Activated naive CD8-positive, alpha-beta T cell (primary cell): ENCODE data around the gene SLC4A2.

Source experiments
- H3K27ac Mint-ChIP-seq: one replicate; pipeline ENCODE4 v1.8.0; 2021; ENCODE audit warnings: mixed read lengths
- H3K27me3 Mint-ChIP-seq: one replicate; pipeline ENCODE4 v1.8.0; 2021; ENCODE audit warnings: mixed read lengths
- H3K36me3 Mint-ChIP-seq: one replicate; pipeline ENCODE4 v1.8.0; 2021; ENCODE audit warnings: mixed read lengths
- H3K4me1 Mint-ChIP-seq: one replicate; pipeline ENCODE4 v1.8.0; 2021; ENCODE audit warnings: low read depth, mixed read lengths
- H3K4me3 Mint-ChIP-seq: one replicate; pipeline ENCODE4 v1.8.0; 2021; ENCODE audit warnings: mild to moderate bottlenecking, mixed read lengths
- H3K9me3 Mint-ChIP-seq: one replicate; pipeline ENCODE4 v1.8.0; 2021; ENCODE audit warnings: low read depth, mixed read lengths

The SLC4A2 gene

DNA sequence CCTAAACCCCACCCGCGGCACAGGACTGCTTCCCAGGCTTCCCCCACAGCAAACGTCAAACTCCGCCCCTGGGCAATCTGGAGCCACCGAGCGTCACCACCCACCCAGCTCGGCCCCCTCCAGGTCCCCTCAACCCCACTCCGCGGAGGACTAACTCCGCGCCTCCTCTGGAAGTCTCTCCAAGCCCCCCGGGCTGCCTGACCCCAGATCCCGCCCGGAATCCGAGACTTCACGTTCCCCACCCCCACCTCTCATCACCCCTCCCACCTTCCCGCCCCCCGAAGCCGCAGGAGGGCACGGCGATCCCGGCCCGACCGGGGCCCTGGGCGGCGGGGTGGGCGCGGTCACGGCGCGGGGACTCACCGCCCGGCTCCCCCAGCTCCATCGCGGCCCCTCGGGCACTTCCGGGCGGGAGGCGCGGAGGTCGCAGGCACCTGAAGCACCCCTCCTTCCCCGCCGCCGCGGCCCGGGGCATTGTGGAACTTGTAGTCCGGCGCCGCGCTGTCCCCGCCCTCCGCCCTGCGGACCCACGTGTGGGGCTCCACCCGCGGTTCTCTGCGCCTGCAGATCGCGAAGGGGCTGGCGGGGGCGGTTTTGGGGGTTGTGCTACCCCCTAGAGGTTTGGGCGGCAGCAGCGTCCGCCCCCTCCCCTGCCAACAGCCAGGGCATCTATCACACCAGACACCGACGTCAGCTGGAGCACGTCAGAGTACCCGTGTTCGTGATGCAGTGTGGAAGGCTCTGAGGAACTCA, 23.9 kb downstream of the SLC4A2 start, which contains the start of gene TMUB1:
TMUB1 (minus strand) TSS at position 423 of the 753 bp plus-strand sequence. CDS start 930 bp downstream, outside the sequence.
- Mint-ChIP-seq H3K4me3 (peak within 1 kb of the TSS; percentile 90), H3K9me3 (no peaks in the 10 kb centered on the region), H3K36me3 (peaks cover 2% of the 10 kb centered on the region), H3K27ac (peak within 1 kb of the TSS; percentile 83), H3K4me1 (peaks cover 36% of the 10 kb centered on the region), H3K27me3 (peaks cover 6% of the 10 kb centered on the region)

DNA sequence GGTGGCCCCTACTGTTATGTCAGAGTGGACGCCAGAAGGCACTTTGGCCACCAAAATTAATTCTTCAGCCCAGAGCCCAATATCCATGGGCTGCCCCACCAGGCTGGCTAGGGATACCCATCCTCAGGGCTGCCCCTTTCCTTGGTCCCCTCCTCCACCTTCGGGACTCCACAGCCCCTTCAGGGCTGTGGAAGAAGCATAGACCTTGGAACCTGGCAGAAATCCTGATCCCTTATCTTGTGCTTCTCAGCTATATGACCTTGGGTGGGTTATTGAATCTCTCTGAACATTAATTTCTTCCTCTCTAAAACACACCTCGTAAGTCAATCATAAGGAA, 24.4 kb downstream of the SLC4A2 start:
- Mint-ChIP-seq H3K4me1 (peaks cover 35% of the 10 kb centered on the region), H3K9me3 (no peaks in the 10 kb centered on the region), H3K4me3 (peak overlapping the region; percentile 77), H3K27me3 (peaks cover 6% of the 10 kb centered on the region), H3K27ac (peak overlapping the region; percentile 16), H3K36me3 (peaks cover 2% of the 10 kb centered on the region)

DNA sequence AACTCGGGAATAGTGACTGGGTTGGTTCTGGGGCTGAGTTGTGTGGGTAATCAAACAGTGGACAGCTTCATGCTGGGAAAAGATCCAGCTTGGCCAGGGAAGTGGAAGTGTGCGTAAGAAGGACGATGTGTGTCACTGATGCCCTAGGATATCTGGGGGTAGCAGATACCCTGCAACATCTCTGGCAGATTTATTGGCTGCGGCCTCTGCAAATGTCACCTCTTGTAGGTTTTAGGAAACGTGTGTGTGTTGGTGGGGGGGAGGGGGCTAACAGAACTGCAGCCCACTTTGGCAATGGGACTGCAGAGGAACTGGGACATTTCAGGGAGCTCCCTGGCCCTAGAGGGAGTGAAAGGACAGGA, 25.9 kb downstream of the SLC4A2 start:
- H3K4me3 Mint-ChIP-seq: peak overlapping the region; percentile 86
- peak overlapping the region; percentile 86 for H3K27ac Mint-ChIP-seq
- H3K36me3 Mint-ChIP-seq: no peaks in the 10 kb centered on the region
- peaks cover 32% of the 10 kb centered on the region for H3K4me1 Mint-ChIP-seq
- H3K9me3 Mint-ChIP-seq: no peaks in the 10 kb centered on the region
- peaks cover 8% of the 10 kb centered on the region for H3K27me3 Mint-ChIP-seq

DNA sequence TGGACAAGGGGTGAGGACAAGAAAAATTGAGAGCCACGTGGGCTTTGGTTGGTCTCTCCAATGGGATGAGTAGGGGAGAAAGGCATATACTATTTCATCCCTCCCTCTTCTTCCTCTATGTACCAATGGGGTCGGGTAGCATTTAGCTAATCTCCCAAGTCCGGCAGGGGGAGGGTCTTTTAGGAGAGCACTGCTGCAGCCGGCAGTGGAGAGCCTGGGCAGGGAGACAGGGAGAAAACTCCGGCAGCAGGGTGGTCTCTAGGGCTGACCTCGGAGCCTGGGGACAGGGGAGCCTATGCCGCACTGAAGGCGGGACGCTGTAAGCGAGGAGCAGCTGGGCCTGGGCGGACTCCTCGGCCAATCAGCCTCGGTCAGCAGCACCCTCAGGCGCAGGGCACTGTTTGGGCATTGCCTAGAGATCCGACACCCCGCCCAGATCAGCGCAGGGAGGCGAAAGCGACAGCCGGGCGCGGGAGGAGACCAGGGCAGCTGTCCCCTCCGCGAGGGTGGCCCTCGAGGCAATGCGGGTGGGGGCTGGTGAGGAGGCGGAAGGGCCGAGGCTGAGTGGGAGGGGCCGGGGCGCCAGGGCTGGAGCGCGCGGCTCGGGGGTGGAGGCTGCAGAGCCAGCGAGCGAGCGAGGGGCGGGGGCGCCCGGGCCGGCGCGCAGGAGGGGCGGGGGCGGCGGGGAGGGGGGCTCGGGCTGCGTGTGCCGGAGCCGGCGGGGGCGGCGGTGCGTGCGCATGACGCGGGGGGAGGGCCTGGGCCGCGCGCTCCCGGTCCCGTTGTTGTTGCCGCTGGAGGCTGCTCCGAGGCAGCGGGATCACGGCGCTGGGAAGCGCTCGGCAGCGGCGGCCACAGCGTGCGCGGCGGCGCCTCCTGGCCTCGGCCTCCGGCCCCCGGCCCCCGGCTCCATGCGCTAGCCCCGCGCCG, 26.6 kb downstream of the SLC4A2 start, which contains the start of gene AGAP3:
AGAP3 (plus strand) TSS at position 785 of the 930 bp plus-strand sequence. CDS start 267 bp downstream, outside the sequence.
- Mint-ChIP-seq H3K4me3 (peak within 1 kb of the TSS; percentile 86), H3K9me3 (no peaks in the 10 kb centered on the region), H3K27ac (peak within 1 kb of the TSS; percentile 86), H3K36me3 (no peaks in the 10 kb centered on the region), H3K27me3 (peaks cover 8% of the 10 kb centered on the region), H3K4me1 (peaks cover 32% of the 10 kb centered on the region)

DNA sequence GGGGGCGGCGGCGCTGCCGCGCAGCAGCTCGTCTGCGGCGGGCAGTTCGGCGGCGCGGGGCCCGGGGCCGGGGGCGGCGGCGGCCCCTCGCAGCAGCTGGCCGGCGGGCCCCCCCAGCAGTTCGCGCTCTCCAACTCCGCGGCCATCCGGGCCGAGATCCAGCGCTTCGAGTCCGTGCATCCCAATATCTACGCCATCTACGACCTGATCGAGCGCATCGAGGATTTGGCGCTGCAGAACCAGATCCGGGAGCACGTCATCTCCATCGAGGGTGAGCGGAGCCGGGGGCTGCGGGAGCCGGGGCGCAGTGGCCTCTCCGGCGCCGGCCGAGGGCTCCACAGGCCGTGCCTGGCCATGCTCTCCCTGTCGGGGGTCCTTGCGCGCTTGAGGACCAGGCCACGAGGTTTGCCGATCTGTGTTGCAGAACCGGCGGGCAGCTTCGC, 27.4 kb downstream of the SLC4A2 start:
- H3K36me3 Mint-ChIP-seq: no peaks in the 10 kb centered on the region
- peaks cover 8% of the 10 kb centered on the region for H3K27me3 Mint-ChIP-seq
- H3K27ac Mint-ChIP-seq: no peak overlapping the region
- peak overlapping the region; percentile 86 for H3K4me3 Mint-ChIP-seq
- H3K9me3 Mint-ChIP-seq: no peaks in the 10 kb centered on the region
- peaks cover 32% of the 10 kb centered on the region for H3K4me1 Mint-ChIP-seq

DNA sequence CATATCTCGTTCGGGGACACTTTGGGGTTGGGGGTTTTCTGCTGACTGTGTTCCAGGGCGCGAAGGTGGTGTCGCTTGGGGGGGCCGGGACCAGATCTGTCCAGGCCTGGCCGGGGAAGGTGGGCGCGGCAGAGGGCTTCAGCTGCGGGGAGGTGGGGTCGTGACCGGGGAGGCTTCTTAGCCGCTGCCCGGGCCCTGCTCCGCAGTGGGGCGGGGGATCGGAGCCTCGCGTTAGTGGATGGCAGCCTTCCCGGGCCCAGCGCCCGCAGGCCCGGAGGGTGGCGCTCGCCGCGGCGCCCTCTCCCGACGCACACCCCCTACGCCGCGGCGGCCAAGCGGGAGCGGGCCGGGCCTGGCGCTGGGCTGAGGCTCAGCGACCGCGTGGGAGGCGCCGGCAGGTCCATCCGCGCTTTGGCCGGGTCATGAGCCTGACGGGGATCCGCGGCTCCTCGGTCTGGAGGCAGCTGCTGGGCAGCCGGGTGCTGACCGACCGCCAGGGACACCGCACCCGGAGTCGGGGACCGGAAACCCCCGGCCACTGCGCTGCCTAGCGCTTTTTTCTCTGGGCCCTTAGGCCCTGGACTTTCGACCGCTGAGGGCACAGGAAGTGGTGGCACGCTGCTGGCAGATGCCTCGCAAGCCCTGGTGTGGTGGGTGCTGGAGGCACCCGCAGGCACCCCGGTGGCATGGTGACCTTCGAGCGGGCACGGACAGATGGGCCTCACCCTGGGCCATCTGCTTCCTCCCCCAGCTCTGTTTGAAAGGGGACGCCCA, 28.0 kb downstream of the SLC4A2 start:
- H3K4me3 Mint-ChIP-seq: peak overlapping the region; percentile 86
- H3K27me3 Mint-ChIP-seq: peaks cover 8% of the 10 kb centered on the region
- no peaks in the 10 kb centered on the region for H3K36me3 Mint-ChIP-seq
- H3K9me3 Mint-ChIP-seq: no peaks in the 10 kb centered on the region
- no peak overlapping the region for H3K27ac Mint-ChIP-seq
- H3K4me1 Mint-ChIP-seq: peaks cover 32% of the 10 kb centered on the region

DNA sequence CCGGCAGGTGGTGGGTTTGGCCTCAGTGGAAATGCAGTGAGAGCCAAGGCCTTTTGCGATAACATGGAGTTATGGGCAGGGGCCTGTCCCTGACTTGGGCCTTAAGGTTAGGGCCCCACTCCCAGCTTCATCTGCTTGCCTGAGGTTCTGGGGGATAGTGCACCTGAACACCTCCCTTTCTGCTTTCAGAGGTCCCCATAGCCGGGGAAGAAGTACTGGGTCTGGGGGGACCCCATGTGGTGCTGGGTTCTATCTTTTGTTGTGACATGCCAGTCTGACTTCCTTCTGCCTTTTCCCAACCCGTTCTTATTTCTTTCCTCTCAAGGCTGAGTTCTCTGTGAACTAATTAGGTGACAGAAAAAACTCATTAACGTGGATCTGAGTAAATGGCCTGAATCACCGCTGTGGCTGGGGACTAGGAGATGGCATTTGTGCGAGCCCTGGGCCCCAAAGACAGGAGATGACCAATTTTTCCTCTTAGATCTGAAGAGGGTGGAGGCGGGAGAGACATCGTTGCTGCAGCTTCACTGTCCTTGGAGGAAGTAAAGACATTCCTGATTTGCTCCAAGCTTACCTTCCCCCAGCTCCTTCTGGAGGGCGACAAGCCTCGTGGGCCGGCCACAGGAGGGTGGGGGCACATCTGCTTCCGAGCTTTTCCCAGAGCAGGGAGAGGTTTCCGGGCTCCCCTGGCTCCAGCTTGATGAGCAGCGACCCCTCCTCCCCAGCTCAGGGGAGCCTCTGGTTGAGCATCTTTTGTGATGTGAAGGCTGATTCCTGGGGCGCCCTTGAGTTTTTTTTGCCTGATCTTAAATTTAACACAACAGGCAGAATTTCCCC, 28.8 kb downstream of the SLC4A2 start:
- no peaks in the 10 kb centered on the region for H3K36me3 Mint-ChIP-seq
- H3K4me1 Mint-ChIP-seq: peaks cover 27% of the 10 kb centered on the region
- H3K4me3 Mint-ChIP-seq: peak overlapping the region; percentile 81
- H3K27me3 Mint-ChIP-seq: peaks cover 8% of the 10 kb centered on the region
- H3K27ac Mint-ChIP-seq: peak overlapping the region; percentile 41
- no peaks in the 10 kb centered on the region for H3K9me3 Mint-ChIP-seq

DNA sequence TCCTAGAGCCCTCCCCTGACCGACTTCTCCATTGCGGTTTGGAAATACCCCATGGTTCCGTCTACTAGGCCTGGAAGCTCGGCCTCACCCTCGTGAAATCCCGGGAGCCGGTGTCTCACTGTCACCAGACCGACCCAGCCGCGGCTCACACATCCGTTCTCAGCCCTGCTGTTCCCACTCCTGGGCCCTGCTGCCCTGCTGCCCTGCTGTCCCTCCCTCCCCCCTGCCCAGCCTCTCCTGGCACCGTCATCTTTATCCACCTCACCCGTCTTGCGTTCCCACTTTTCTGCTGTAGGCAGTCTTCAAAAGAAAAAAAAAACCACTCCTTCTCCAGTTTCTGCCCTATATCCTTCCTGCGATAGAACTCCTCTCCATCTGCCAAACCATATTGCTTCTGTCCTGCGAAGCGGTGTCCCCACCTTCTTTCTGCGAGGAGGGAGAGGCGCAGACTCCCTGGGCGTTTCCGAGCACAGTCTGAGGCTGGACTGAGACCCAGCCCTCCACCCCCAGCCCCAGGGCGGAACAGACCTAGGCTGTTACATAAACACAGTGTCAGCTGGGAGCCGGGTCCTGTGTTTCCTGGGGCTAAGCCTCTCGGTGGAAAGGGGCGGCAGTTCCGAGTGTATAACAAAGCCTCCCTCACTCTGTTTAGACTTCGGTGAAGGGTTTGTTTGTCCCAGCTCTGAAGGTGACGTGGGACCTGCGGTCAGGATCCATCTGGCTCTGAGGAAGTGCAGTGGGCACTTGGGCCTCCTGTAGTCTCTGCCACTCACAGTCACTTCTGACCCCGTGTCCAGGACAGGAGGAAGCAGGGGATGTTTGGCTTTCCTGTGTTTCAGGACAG, 29.7 kb downstream of the SLC4A2 start:
- Mint-ChIP-seq H3K27ac (peak overlapping the region; percentile 10), H3K36me3 (no peaks in the 10 kb centered on the region), H3K4me3 (peak overlapping the region; percentile 81), H3K9me3 (no peaks in the 10 kb centered on the region), H3K27me3 (peaks cover 8% of the 10 kb centered on the region), H3K4me1 (peaks cover 26% of the 10 kb centered on the region)

DNA sequence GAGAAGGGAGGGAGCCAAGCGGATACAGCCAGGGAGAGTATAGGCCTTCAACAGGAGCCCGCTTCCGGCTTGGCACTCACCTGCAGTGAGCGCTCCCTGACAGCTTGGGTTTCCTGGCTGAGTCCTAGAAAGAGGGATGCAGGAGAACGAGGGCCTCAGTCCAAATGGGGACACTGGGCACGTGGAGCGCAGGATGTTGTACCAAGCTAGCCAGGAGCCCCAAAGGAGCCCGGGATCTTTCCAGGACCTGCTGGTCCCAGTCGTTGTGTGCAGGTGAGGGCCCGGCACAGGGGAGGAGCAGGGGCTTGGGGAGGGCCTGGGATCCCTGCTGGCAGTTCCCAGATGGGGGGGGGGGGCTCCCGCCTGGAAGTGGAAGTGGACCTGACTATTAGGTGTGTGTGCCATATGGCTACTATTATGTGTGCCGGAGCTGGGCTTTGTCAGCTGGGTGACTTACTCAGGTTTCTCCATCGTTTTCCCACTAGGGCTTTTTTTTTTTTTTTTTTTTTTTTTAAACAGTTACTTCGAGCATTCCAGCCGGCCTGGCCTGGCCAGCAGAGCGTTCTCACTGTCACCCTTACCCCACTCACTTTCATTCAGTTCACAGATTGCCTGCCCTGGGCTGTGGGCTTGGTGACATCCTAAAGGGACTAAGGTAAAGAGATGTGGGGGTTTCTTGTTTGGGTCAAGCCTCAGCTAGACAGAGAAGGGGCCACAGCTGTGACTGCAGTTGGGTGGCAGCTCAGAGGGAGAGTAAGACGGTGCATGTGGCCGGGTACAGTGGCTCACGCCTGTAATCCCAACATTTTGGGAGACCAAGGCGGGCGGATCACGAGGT, 30.7 kb downstream of the SLC4A2 start:
- H3K27ac Mint-ChIP-seq: no peak overlapping the region
- peaks cover 20% of the 10 kb centered on the region for H3K4me1 Mint-ChIP-seq
- no peak overlapping the region for H3K4me3 Mint-ChIP-seq
- H3K9me3 Mint-ChIP-seq: no peaks in the 10 kb centered on the region
- H3K36me3 Mint-ChIP-seq: no peaks in the 10 kb centered on the region
- H3K27me3 Mint-ChIP-seq: peaks cover 4% of the 10 kb centered on the region

DNA sequence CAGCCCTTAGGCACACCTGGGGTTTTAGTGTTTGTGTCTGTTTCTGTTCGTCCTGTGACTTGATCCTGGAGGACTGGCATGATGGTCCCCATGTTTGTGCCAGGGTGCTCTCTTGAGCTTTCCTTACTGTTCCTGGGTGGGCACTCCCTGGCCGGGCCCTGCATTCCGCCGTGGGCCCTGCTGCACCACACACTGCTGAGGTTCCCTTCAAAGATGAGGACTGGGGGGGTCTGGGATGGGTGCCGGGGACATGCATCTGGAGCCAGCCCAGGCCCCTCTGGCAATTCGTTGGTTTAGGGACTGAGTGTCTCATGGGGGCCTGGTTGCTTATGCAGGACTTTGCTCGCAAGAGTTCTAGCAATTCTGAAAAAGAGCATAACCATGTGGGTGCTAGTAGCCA, 31.6 kb downstream of the SLC4A2 start:
- H3K4me3 Mint-ChIP-seq: no peak overlapping the region
- H3K27me3 Mint-ChIP-seq: peaks cover 2% of the 10 kb centered on the region
- no peak overlapping the region for H3K27ac Mint-ChIP-seq
- no peaks in the 10 kb centered on the region for H3K9me3 Mint-ChIP-seq
- no peaks in the 10 kb centered on the region for H3K36me3 Mint-ChIP-seq
- peaks cover 11% of the 10 kb centered on the region for H3K4me1 Mint-ChIP-seq

DNA sequence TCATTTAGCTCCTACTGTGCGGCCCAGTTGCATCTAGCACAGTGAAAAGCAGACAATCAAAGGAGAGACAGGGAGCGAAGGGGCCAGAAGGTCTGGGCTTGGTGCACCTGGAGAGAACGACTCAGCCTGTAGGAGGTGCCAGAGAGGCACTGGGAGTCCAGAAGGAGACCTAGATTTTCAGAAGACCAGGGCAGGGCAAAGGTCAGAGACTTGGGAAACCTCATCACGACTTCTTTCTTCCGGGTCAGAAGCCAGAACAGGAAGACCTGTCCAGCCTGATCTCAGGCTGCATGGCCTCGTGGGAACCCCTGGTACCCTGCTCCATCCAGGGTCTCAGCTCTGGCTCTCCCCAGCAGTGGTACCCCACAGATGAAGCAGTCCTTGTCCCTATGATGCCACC, 32.0 kb downstream of the SLC4A2 start:
- Mint-ChIP-seq H3K4me1 (peaks cover 11% of the 10 kb centered on the region), H3K9me3 (no peaks in the 10 kb centered on the region), H3K27me3 (peaks cover 2% of the 10 kb centered on the region), H3K27ac (no peak overlapping the region), H3K4me3 (no peak overlapping the region), H3K36me3 (no peaks in the 10 kb centered on the region)

DNA sequence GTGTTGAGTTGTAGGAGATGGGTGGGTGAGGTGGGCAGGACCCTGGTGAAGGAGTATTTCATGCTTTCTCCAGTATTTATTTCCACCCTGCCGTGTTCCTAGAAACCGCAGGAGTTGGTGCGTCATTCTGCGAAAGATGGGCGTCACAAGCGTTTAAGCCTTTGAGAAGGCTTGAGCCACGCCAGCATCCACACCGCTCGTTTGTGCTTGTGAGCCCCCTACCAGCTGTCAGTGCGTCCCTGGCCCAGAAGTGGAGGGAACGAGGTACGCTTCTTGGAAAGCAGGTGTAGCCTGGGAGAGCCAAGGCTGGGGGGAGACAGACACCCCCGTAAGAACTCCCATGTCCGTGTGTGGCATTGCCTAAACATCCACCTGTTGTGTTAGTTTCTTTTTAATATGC, 32.6 kb downstream of the SLC4A2 start:
- H3K27me3 Mint-ChIP-seq: peaks cover 2% of the 10 kb centered on the region
- no peaks in the 10 kb centered on the region for H3K36me3 Mint-ChIP-seq
- H3K4me3 Mint-ChIP-seq: no peak overlapping the region
- H3K9me3 Mint-ChIP-seq: no peaks in the 10 kb centered on the region
- H3K27ac Mint-ChIP-seq: no peak overlapping the region
- peaks cover 11% of the 10 kb centered on the region for H3K4me1 Mint-ChIP-seq

DNA sequence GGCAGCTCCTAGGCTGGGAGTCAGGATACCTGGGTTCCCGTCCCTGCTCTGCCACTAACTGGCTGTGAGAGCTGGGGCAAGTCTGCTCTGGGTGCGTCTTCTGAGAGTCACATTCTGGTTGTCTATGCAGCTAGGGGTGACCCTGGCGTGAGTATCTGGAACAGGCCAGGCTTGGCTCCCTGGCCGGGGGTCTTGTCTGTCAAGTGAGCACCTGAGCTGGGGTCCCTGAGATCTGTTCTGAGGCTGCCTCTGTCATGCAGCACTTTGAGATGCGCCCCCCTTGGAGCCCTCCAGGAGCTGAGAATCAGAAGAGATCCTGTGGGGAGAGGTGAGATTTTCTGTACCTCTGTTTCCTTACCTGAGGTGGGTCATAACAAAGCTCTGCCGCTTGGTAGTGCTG, 34.4 kb downstream of the SLC4A2 start:
- Mint-ChIP-seq H3K4me1 (peaks cover 6% of the 10 kb centered on the region), H3K27me3 (peaks cover 2% of the 10 kb centered on the region), H3K9me3 (no peaks in the 10 kb centered on the region), H3K27ac (no peak overlapping the region), H3K4me3 (no peak overlapping the region), H3K36me3 (no peaks in the 10 kb centered on the region)
